GM13977 (cell line): ENCODE data around the gene GPR107.

Source experiments
- DNase-seq: peaks from one replicate; pipeline ENCODE4 v3.0.0; 2012; ENCODE audit warnings: low spot score
- in situ Hi-C: fragments of 300-500 bp; cut with MboI; formaldehyde crosslinking; loops from one replicate; pipeline ENCODE4 v1.12.0; 2022; ENCODE audit warnings: low sequenced_read_pairs, low pct_unique_long_range_greater_than_20kb, mixed read lengths, inconsistent platforms; ENCODE audit not compliant: unreplicated experiment
- TF ChIP-seq, protein P1 (sequence below): IDR thresholded peaks from 2 replicates; pipeline ENCODE4 v1.5.1; 2012; ENCODE audit warnings: mild to moderate bottlenecking, control low read depth; ENCODE audit not compliant: insufficient read depth; ENCODE audit errors: extremely low read depth, missing control alignments

The GPR107 gene

DNA sequence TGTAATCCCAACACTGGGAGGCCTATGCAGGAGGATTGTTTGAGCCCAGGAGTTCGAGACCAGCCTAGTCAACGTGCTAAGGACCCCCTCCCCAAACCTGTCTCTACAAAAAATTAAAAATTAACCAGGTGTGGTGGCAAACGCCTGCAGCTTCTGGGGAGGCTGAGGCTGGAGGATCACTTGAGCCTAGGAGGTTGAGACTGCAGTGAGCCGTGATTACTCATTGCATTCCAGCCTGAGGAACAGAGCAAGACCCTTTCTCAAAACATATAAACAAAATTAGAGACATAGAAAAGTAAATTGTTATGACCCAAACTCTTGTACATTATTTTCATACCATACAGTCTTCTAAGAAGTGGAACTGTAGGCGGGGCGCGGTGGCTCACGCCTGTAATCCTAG is 1.1 kb downstream of the GPR107 start:
- no peak for DNase-seq
- TF ChIP-seq, protein P1, sequence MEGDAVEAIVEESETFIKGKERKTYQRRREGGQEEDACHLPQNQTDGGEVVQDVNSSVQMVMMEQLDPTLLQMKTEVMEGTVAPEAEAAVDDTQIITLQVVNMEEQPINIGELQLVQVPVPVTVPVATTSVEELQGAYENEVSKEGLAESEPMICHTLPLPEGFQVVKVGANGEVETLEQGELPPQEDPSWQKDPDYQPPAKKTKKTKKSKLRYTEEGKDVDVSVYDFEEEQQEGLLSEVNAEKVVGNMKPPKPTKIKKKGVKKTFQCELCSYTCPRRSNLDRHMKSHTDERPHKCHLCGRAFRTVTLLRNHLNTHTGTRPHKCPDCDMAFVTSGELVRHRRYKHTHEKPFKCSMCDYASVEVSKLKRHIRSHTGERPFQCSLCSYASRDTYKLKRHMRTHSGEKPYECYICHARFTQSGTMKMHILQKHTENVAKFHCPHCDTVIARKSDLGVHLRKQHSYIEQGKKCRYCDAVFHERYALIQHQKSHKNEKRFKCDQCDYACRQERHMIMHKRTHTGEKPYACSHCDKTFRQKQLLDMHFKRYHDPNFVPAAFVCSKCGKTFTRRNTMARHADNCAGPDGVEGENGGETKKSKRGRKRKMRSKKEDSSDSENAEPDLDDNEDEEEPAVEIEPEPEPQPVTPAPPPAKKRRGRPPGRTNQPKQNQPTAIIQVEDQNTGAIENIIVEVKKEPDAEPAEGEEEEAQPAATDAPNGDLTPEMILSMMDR, result no peak
- in situ Hi-C loops, result no loop called here

GRCh38 chr9:130058154-130058553 is 4.4 kb downstream of the GPR107 start:
- TF ChIP-seq, protein P1, result no peak
- in situ Hi-C loops, result no loop called here

GRCh38 chr9:130058887-130059286 is 5.2 kb downstream of the GPR107 start:
- no peak for DNase-seq
- TF ChIP-seq, protein P1, result no peak
- in situ Hi-C loops, result no loop called here

More at GRCh38 chr9:130058154-130058553, 4.4 kb downstream of the GPR107 start:
- DNase-seq, result no peak

DNA sequence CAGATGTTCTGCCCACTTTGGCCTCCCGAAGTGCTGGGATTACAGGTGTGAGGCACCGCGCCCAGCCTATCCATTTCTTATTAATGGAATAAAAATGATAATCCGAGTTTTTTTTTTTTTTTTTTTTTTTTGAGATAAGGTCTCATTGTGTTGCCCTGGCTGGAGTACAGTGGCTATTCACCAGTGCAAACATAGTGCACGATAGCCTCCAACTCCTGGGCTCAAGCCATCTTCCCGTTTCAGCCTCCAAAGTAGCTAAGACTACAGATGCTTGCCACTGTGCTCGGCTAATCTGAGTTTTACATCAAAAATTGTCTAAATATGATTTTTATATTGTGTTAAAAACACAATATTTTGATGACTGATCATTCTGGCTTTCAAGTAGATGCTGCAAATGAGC is 6.6 kb downstream of the GPR107 start:
- TF ChIP-seq, protein P1, result no peak
- no peak for DNase-seq
- in situ Hi-C loops, result no loop called here

DNA sequence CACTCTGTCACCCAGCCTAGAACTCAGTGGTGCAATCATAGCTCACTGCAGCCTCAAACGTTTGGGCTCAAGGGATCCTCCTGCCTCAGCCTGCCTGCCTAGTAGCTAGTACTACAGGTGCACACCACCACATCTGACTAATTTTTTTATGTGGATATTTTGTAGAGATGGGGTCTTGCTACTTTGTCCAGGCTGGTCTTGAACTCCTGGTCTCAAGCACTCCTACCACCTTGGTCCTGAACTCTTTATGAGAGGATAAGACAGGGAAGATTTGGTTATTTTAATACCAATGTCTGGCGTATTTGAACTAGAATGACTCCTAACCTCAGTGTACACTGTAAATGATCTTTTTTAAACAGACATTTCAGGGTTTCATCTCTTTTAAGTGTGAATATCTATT is 9.0 kb downstream of the GPR107 start:
- in situ Hi-C loops, result no loop called here

DNA sequence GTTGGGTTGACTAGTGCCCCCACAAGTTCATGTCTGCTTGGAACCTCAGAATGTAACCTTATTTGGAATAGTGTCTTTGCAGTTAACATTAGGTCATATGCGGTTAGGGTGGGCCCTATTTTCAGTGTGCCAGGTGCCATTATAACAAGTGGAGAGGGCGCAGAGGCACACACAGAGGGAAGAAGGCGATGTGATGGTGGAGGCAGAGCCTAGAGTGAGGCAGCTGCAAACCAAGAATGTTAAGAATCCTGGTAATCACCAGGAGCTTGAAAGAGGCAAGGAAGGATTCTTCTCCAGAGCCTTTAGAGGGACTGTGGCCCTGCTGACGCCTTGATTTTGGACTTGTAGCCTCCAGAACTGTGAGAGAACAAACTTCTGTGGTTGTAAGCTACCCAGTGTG is 10.9 kb downstream of the GPR107 start:
- no peak for DNase-seq
- in situ Hi-C loops, result no loop called here
- TF ChIP-seq, protein P1, result no peak

More for the DNA sequence above, 9.0 kb downstream of the GPR107 start:
- DNase-seq, result no peak
- TF ChIP-seq, protein P1, result no peak

GRCh38 chr9:130069048-130069447 is 15.3 kb downstream of the GPR107 start:
- TF ChIP-seq, protein P1, result no peak
- no peak for DNase-seq
- in situ Hi-C loops, result no loop called here
